Measurements from ENCODE around the gene HPCAL1. TPM values are rescaled to one million over a fixed set of nuclear protein-coding genes. Genes with fewer than 3 reads are reported as not detected.
"Not testable (repeated sequence)": the region's sequence is repeated elsewhere in the genome, so short reads cannot be mapped to it uniquely, and the experiment has no call there.

The HPCAL1 gene
- total and polyA plus RNA-seq, 5 experiments from 2014 or later = 71.5 to 122 (median 86.2) TPM

DNA sequence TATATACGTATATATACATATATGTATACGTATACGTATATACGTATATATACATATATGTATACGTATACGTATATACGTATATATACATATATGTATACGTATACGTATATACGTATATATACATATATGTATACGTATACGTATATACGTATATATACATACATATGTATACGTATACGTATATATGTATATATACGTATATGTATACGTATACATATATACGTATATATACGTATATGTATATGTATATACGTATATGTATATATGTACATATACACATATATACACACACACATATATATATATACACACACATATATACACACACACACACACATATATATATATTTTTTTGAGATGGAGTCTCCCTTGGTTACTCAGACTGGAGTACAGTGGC is 11.3 kb upstream of the HPCAL1 start:
- H3K36me3 Mint-ChIP-seq, H3K9me3 Mint-ChIP-seq, H3K4me3 Mint-ChIP-seq, H3K27ac Mint-ChIP-seq, DNase-seq, ATAC-seq, H3K27me3 Mint-ChIP-seq, POLR2A ChIA-PET, H3K4me1 Mint-ChIP-seq: not testable (repeated sequence)

DNA sequence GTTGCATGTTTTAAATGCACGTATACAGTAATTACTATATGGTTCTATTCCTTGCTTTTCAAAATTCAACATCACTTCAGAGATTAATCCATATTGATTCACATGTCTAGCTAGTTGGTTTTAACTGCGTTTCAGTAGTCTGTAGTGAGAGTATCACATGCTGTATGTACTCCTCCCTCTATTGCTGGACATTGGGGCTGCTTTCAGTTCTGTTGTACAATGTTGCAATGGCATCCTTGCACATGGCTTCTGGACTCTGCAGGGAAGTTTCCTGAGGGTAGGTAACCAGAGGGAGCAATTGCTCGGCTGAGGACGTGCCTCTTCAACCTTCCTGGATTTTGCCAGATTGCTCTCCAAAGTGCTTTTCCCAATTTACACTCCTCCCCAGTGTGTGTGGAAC is 10.7 kb upstream of the HPCAL1 start:
- ATAC-seq (no peak), DNase-seq (no peak)
- peaks cover 0 to 7% (median 3%) of the 10 kb centered on the region in 4 donors for H3K4me1 Mint-ChIP-seq
- no peaks in the 10 kb centered on the region for H3K27me3 Mint-ChIP-seq
- peaks cover 0 to 7% (median 2%) of the 10 kb centered on the region in 3 donors for H3K36me3 Mint-ChIP-seq
- H3K9me3 Mint-ChIP-seq = peaks cover 0 to 10% (median 3%) of the 10 kb centered on the region in 9 donors
- POLR2A ChIA-PET = interaction anchor here (0.6 kb wide), 1 partner anchor 118 kb away, joined by 4 read pairs; no protein-coding TSS in a partner anchor
- H3K27ac Mint-ChIP-seq = no peak overlapping the region
- no peak overlapping the region for H3K4me3 Mint-ChIP-seq

DNA sequence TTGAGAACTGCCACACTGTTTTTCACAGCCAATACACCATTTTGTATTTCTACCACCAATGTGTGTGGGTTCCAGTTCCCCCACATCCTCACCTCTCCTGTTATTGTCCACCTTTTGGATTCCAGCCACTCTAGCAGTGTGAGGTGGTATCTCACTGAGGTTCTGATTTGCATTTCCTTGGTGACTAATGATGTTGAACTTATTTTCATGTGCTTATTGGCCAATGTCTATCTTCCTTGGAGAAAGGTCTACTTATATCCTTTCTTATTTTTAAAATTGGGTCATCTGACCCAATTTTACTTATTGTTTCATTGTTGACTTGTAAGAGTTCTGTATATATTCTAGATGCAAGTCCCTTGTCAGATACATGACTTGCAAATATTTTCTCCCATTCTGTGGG is 9.1 kb upstream of the HPCAL1 start:
- ATAC-seq = no peak
- Mint-ChIP-seq H3K27me3 (no peaks in the 10 kb centered on the region), H3K27ac (peak overlapping the region in 1 of 10 donors; percentile 14), H3K4me3 (no peak overlapping the region), H3K9me3 (peaks cover 0 to 10% (median 3%) of the 10 kb centered on the region in 9 donors), H3K36me3 (peaks cover 0 to 7% (median 2%) of the 10 kb centered on the region in 3 donors), H3K4me1 (peaks cover 3 to 23% (median 18%) of the 10 kb centered on the region in 4 donors)
- POLR2A ChIA-PET = no interaction called here
- no peak for DNase-seq

GRCh38 chr2:10294077-10294476 is 8.6 kb upstream of the HPCAL1 start:
- Mint-ChIP-seq H3K9me3 (peaks cover 0 to 10% (median 3%) of the 10 kb centered on the region in 9 donors), H3K27me3 (no peaks in the 10 kb centered on the region), H3K27ac (no peak overlapping the region), H3K4me1 (peaks cover 7 to 27% (median 23%) of the 10 kb centered on the region in 4 donors), H3K36me3 (peaks cover 0 to 7% (median 2%) of the 10 kb centered on the region in 3 donors), H3K4me3 (no peak overlapping the region)
- POLR2A ChIA-PET = interaction anchor here (1.5 kb wide), 1 partner anchor 10 kb away, joined by 4 read pairs; no protein-coding TSS in a partner anchor
- ATAC-seq (no peak), DNase-seq (no peak)

DNA sequence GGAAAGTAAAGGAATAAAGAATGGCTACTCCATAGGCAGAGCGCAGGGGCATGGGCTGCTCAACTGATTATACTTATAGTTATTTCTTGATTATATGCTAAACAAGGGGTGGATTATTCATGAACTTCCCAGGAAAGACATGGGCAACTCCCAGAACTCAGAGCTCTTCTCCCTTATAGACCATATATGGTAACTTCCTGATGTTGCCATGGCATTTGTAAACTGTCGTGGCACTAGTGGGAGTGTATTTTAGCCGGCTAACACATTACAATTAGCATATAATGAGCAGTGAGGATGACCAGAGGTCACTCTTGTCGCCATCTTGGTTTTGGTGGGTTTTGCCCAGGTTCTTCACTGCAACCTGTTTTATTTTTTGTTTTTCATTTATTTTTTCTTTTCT is 7.1 kb upstream of the HPCAL1 start:
- not testable (repeated sequence) for DNase-seq, H3K27me3 Mint-ChIP-seq, H3K9me3 Mint-ChIP-seq, H3K4me3 Mint-ChIP-seq, H3K36me3 Mint-ChIP-seq, ATAC-seq
- H3K4me1 Mint-ChIP-seq = peaks cover 8 to 35% (median 33%) of the 10 kb centered on the region in 4 donors
- H3K27ac Mint-ChIP-seq = peak overlapping the region in 3 of 10 donors; percentile 9 to 43 (median 21)
- POLR2A ChIA-PET = interaction anchor here (1.9 kb wide), 2 partner anchors 9 to 113 kb away, joined by 6 to 10 read pairs; no protein-coding TSS in a partner anchor

DNA sequence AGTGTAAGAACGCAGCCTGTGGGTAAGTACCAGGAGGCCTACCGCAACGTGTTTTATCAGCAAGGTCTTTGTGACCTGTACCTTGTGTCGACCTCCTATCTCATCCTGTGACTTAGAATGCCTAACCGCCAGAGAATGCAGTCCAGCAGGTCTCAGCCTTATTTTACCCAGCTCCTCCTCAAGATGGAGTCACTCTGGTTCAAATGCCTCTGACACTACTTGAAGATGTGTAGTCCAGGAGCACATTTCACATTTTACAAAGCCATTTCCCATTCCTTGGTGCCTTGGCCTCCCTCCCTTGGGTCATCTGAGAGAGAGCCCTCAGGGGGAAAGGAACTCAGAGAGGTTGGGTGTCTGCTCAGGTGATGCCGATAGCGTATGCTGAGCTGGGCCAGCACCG is 6.6 kb upstream of the HPCAL1 start:
- Mint-ChIP-seq H3K36me3 (peaks cover 0 to 7% (median 2%) of the 10 kb centered on the region in 3 donors), H3K4me3 (no peak overlapping the region), H3K27ac (peak overlapping the region in 1 of 10 donors; percentile 48), H3K27me3 (no peaks in the 10 kb centered on the region), H3K9me3 (peaks cover 0 to 10% (median 3%) of the 10 kb centered on the region in 9 donors), H3K4me1 (peaks cover 11 to 40% (median 38%) of the 10 kb centered on the region in 4 donors)
- ATAC-seq (no peak), DNase-seq (no peak)
- POLR2A ChIA-PET = interaction anchor here (1.9 kb wide), 2 partner anchors 9 to 113 kb away, joined by 6 to 10 read pairs; no protein-coding TSS in a partner anchor

GRCh38 chr2:10297191-10297830 is 5.4 kb upstream of the HPCAL1 start:
- ATAC-seq (no peak), DNase-seq (no peak)
- Mint-ChIP-seq H3K27me3 (no peaks in the 10 kb centered on the region), H3K9me3 (peaks cover 0 to 10% (median 3%) of the 10 kb centered on the region in 9 donors), H3K4me1 (peaks cover 18 to 48% (median 47%) of the 10 kb centered on the region in 4 donors), H3K27ac (peak overlapping the region in 6 of 10 donors; percentile 41 to 94 (median 64)), H3K36me3 (peaks cover 0 to 7% (median 2%) of the 10 kb centered on the region in 3 donors), H3K4me3 (peak overlapping the region in 4 of 10 donors; percentile 54 to 66 (median 61))
- POLR2A ChIA-PET = interaction anchor here (1.1 to 1.9 kb wide), 6 partner anchors 10 to 112 kb away, joined by 3 to 14 read pairs (median 6); no protein-coding TSS in a partner anchor

GRCh38 chr2:10297959-10298531 is 4.7 kb upstream of the HPCAL1 start:
- POLR2A ChIA-PET = interaction anchor here (1.1 to 1.9 kb wide), 6 partner anchors 13 to 110 kb away, joined by 3 to 14 read pairs (median 4); no protein-coding TSS in a partner anchor
- H3K4me3 Mint-ChIP-seq = peak overlapping the region in 9 of 10 donors; percentile 26 to 66 (median 54)
- peaks cover 0 to 7% (median 2%) of the 10 kb centered on the region in 3 donors for H3K36me3 Mint-ChIP-seq
- no peaks in the 10 kb centered on the region for H3K27me3 Mint-ChIP-seq
- DNase-seq = peak in 5 of 10 donors; percentile 17 to 59 (median 43)
- peak overlapping the region; percentile 20 to 94 (median 74) for H3K27ac Mint-ChIP-seq
- peaks cover 0 to 10% (median 3%) of the 10 kb centered on the region in 9 donors for H3K9me3 Mint-ChIP-seq
- peak in 1 of 2 donors; percentile 7 for ATAC-seq
- H3K4me1 Mint-ChIP-seq = peaks cover 18 to 48% (median 47%) of the 10 kb centered on the region in 4 donors

- peaks cover 20 to 49% (median 47%) of the 10 kb centered on the region in 4 donors for H3K4me1 Mint-ChIP-seq
- peak overlapping the region in 5 of 10 donors; percentile 34 to 94 (median 80) for H3K27ac Mint-ChIP-seq
- POLR2A ChIA-PET = interaction anchor here (1.1 to 1.5 kb wide), 3 partner anchors 12 to 84 kb away, joined by 3 to 6 read pairs (median 3); no protein-coding TSS in a partner anchor
- DNase-seq, H3K27me3 Mint-ChIP-seq, H3K9me3 Mint-ChIP-seq, H3K36me3 Mint-ChIP-seq, ATAC-seq: not testable (repeated sequence)
- peak overlapping the region in 5 of 10 donors; percentile 28 to 66 (median 54) for H3K4me3 Mint-ChIP-seq
Observed at GRCh38 chr2:10298777-10299176, 3.9 kb upstream of the HPCAL1 start.

- Mint-ChIP-seq H3K36me3 (no peaks in the 10 kb centered on the region), H3K4me3 (peak overlapping the region in 9 of 10 donors; percentile 70 to 97 (median 84)), H3K4me1 (peaks cover 24 to 60% (median 57%) of the 10 kb centered on the region in 4 donors), H3K27me3 (no peaks in the 10 kb centered on the region), H3K9me3 (peaks cover 0 to 3% (median 0%) of the 10 kb centered on the region in 9 donors), H3K27ac (peak overlapping the region; percentile 83 to 96 (median 92))
- no peak for DNase-seq
- no peak for ATAC-seq
- POLR2A ChIA-PET = interaction anchor here (4.6 to 12.0 kb wide), 5 partner anchors 15 to 147 kb away, joined by 25 to 325 read pairs (median 64); partner anchors contain the start of gene ODC1
Observed at GRCh38 chr2:10300328-10300920, 2.3 kb upstream of the HPCAL1 start.

DNA sequence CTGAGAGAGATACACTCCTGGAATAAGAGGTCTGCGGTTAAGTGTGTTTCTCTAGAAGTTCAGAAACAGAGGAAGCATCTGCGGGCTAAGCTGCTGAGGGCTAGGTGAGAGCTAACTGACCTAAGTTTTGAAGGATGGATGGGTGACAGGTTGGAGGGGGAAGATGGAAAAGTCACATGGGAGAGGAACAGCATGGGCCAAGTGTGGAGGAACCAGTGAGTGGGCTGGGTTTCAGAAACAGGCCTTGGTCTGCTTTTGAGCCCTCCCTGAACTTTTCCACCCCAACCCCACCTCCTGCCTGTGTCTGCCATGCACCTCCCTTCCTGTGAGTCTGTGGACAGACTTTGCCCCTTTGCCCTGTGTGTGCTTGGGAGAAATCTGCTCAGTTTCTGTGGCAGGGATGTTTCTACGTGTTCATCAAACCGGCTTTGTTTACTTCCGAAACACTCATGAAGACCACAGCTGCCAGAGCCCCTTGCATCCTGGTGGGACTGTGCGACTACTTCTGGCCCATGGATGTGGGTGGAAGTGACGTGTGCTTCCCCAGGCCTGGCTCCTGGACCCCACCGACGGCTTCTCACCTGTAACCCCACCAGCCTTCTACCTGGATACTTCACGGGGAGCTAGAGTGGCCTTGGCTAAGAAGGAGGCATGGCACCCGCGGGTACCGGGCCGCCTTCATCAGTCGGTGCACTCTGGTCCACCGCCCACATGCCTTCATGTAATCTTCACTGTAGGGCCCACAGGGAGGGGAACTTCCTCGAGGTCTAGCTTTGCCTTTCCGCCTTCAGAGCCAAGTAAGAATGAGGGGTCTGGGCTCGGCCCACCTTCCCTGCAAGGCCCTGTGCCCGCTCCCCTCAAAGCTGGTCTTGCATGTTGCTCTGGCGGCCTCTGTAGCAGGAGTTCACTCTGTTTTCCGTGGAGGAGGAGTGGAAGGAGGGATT is 1.4 kb upstream of the HPCAL1 start:
- H3K4me1 Mint-ChIP-seq = peaks cover 32 to 68% (median 64%) of the 10 kb centered on the region in 4 donors
- no peaks in the 10 kb centered on the region for H3K27me3 Mint-ChIP-seq
- DNase-seq (peak in 4 of 10 donors; percentile 30 to 43 (median 34)), ATAC-seq (peak in 1 of 2 donors; percentile 9)
- H3K27ac Mint-ChIP-seq = peak overlapping the region; percentile 84 to 96 (median 94)
- peaks cover 0 to 3% (median 0%) of the 10 kb centered on the region in 9 donors for H3K9me3 Mint-ChIP-seq
- peak overlapping the region; percentile 70 to 97 (median 83) for H3K4me3 Mint-ChIP-seq
- POLR2A ChIA-PET = interaction anchor here (0.6 to 12.0 kb wide), 13 partner anchors 12 to 146 kb away, joined by 3 to 325 read pairs (median 6); partner anchors contain the start of gene ODC1
- H3K36me3 Mint-ChIP-seq = no peaks in the 10 kb centered on the region
